ENCODE data around the gene PDP2. TPM values are rescaled to one million over a fixed set of nuclear protein-coding genes. Genes with fewer than 3 reads are reported as not detected.

The PDP2 gene
- total and polyA plus RNA-seq, 9 donors: 1.9 to 2.7 (median 2.3) TPM

DNA sequence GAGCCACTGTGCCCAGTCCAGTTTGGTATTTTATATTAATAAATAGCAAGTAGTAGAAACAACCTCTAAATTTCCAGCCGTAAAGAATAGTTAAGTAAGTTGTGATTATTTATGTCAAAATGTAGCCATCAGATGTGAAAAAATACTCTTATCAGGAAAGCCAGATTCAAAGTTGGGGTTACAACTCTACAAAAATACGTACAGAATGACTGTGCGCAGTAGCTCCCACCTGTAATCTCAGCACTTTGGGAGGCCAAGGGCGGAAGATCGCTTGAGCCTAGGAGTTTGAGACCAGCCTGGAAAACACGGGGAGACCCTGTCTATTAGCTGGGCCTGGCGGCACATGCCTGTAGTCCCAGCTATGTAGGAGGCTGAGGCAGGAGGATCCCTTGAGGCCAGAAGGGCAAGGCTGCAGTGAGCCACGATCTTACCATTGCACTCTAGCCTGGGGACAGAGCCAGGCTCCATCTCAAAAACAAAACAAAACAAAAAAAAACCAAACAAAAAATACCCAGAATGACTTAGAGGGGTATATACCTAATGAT lies 1.7 kb downstream of the PDP2 start:
- Histone ChIP-seq H3K4me3 (ENCODE audit: low read length) (no peak overlapping the region), H3K27ac (ENCODE audit: low read length) (no peak overlapping the region), H3K9me3 (replicated peaks; ENCODE audit: control insufficient read depth, low read depth, low read length) (no peaks in the 10 kb centered on the region), H3K36me3 (ENCODE audit: control insufficient read depth, insufficient read depth, low read length) (peaks cover 19% of the 10 kb centered on the region), H3K27me3 (ENCODE audit: control insufficient read depth, insufficient read depth, low read length) (peaks cover 21% of the 10 kb centered on the region), H3K4me1 (ENCODE audit: control insufficient read depth, insufficient read depth, low read length) (peaks cover 13% of the 10 kb centered on the region)
- DNase-seq: no peak
- 100% methylated on average over 4 of the region's 8 CpGs for WGBS (ENCODE audit: insufficient coverage)

DNA sequence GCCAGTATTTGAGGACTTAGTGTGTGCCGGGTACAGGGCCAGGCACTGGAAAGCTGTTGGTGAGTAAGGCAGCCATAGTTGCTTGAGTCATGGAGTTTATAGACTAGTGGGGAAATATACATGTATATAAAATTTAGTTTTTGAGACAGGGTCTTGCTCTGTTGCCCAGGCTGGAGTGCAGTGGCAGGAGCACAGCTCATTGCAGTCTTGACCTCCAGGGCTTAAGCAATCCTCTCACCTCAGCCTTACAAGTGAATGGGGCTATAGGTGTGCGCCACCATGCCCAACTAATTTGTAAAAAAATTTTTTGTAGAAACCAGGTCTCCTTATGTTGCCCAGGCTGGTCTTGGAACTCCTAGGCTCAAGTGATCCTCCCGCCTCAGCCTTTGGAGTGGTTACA lies 2.4 kb downstream of the PDP2 start:
- Histone ChIP-seq H3K4me1 (ENCODE audit: control insufficient read depth, insufficient read depth, low read length) (peaks cover 13% of the 10 kb centered on the region), H3K9me3 (replicated peaks; ENCODE audit: control insufficient read depth, low read depth, low read length) (no peaks in the 10 kb centered on the region), H3K27me3 (ENCODE audit: control insufficient read depth, insufficient read depth, low read length) (peaks cover 21% of the 10 kb centered on the region), H3K4me3 (ENCODE audit: low read length) (no peak overlapping the region), H3K36me3 (ENCODE audit: control insufficient read depth, insufficient read depth, low read length) (peaks cover 19% of the 10 kb centered on the region), H3K27ac (ENCODE audit: low read length) (no peak overlapping the region)
- DNase-seq: no peak
- 100% methylated on average over 1 of the region's 3 CpGs for WGBS (ENCODE audit: insufficient coverage)

DNA sequence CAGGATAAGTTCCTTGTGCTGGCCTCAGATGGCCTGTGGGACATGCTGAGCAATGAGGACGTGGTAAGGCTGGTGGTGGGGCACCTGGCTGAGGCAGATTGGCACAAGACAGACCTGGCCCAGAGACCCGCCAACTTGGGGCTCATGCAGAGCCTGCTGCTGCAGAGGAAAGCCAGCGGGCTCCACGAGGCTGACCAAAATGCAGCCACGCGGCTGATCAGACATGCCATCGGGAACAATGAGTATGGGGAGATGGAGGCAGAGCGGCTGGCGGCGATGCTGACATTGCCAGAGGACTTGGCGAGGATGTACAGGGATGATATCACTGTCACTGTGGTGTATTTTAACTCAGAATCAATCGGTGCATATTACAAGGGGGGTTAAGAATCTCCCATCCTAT lies 5.2 kb downstream of the PDP2 start:
- peaks cover 6% of the 10 kb centered on the region for H3K4me1 ChIP-seq (ENCODE audit: control insufficient read depth, insufficient read depth, low read length)
- H3K27me3 ChIP-seq (ENCODE audit: control insufficient read depth, insufficient read depth, low read length): peaks cover 5% of the 10 kb centered on the region
- H3K36me3 ChIP-seq (ENCODE audit: control insufficient read depth, insufficient read depth, low read length): peaks cover 19% of the 10 kb centered on the region
- H3K9me3 ChIP-seq (replicated peaks; ENCODE audit: control insufficient read depth, low read depth, low read length): no peaks in the 10 kb centered on the region
- H3K4me3 ChIP-seq (ENCODE audit: low read length): no peak overlapping the region
- no peak for DNase-seq
- WGBS (ENCODE audit: insufficient coverage): 92% methylated on average over 7 of the region's 12 CpGs
- no peak overlapping the region for H3K27ac ChIP-seq (ENCODE audit: low read length)

DNA sequence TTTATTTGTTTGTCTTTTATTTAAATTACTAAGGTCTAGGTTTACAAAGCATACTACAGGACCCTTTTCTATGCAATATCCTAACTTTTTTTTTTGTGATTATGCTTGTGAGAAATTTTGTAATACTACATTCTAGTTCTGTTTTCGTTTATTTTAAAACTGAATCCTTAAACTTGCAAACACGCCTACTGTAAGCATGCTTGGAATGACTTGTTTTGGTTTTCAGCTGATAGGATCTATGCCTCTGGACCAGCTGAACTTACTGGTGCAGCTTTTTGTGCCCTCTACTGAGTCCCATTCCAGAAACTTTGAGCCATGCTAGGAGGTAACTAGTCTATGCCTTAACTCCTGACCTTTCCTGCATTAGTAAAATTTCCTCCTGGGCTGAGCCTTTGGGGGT lies 6.0 kb downstream of the PDP2 start:
- WGBS (ENCODE audit: insufficient coverage): no CpG with 5 or more reads among the region's 2 CpGs
- H3K4me1 ChIP-seq (ENCODE audit: control insufficient read depth, insufficient read depth, low read length): no peaks in the 10 kb centered on the region
- no peak overlapping the region for H3K4me3 ChIP-seq (ENCODE audit: low read length)
- no peaks in the 10 kb centered on the region for H3K27me3 ChIP-seq (ENCODE audit: control insufficient read depth, insufficient read depth, low read length)
- H3K9me3 ChIP-seq (replicated peaks; ENCODE audit: control insufficient read depth, low read depth, low read length): no peaks in the 10 kb centered on the region
- H3K27ac ChIP-seq (ENCODE audit: low read length): no peak overlapping the region
- H3K36me3 ChIP-seq (ENCODE audit: control insufficient read depth, insufficient read depth, low read length): peaks cover 19% of the 10 kb centered on the region
- no peak for DNase-seq

DNA sequence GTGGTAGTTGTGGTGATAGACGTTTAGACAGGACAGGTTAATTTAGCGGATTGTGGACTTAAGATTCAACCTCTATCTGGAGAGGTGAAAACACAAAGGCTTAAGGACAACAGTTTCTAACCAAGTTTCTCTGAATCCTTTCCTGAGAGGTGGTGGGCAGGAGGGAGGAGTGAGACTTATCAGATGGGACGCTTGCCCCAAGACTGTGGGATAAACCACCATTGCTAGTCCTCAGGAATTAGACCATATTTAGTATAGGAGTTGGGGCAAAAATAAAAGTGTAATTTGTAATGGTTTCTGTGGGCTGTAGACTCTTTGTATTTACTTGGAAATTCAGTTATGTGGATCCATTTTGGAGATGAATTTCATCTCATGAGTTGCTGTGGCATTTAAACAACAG lies 6.6 kb downstream of the PDP2 start:
- Histone ChIP-seq H3K4me1 (ENCODE audit: control insufficient read depth, insufficient read depth, low read length) (no peaks in the 10 kb centered on the region), H3K36me3 (ENCODE audit: control insufficient read depth, insufficient read depth, low read length) (peaks cover 19% of the 10 kb centered on the region), H3K4me3 (ENCODE audit: low read length) (no peak overlapping the region), H3K27me3 (ENCODE audit: control insufficient read depth, insufficient read depth, low read length) (no peaks in the 10 kb centered on the region), H3K9me3 (replicated peaks; ENCODE audit: control insufficient read depth, low read depth, low read length) (no peaks in the 10 kb centered on the region), H3K27ac (ENCODE audit: low read length) (no peak overlapping the region)
- 95% methylated on average over 3 of the region's 3 CpGs for WGBS (ENCODE audit: insufficient coverage)
- no peak for DNase-seq

DNA sequence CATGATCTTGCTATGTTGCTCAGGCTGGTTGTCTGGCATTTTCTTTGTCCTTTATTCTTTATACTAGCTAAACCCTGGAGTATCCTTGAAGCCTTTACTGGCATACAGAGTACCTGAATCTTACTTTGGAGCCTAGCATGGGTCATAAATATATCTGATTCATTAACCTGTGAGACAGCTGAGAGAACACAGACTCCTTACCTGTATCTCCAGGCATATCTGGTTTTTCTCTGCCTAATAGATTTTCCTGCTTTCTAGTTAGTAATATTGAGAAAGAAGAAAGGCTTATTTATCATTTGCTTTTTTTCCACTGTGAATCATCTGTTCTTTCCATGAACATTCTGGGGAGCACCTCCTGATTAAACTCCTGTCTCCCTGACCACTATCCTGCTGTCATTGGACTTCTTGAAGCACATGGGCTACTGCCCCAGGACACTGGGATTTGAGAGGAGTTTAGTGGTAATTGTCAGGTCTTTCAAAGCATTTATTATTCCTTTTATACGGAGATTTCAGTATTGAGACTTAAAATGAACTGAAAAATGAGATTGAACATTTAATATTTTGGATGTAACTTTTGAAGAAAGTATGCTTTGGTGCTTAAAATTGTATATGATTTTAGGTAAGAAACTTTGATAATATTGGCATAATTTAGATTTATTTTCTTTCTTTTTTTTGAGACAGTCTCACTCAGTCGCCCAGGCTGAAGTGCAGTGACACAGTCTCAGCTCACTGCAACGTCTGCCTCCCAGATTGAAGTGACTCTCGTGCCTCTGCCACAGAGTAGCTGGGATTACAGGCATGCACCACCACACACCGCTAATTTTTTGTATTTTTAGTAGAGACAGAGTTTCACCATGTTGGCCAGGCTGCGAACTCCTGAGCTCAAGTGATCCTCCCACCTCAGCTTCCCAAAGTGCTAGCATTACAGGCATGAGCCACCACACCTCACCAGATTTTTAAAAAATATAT lies 8.6 kb downstream of the PDP2 start:
- H3K4me1 ChIP-seq (ENCODE audit: control insufficient read depth, insufficient read depth, low read length): no peaks in the 10 kb centered on the region
- H3K27me3 ChIP-seq (ENCODE audit: control insufficient read depth, insufficient read depth, low read length): no peaks in the 10 kb centered on the region
- no peaks in the 10 kb centered on the region for H3K9me3 ChIP-seq (replicated peaks; ENCODE audit: control insufficient read depth, low read depth, low read length)
- 92% methylated on average over 2 of the region's 6 CpGs for WGBS (ENCODE audit: insufficient coverage)
- no peak for DNase-seq
- H3K36me3 ChIP-seq (ENCODE audit: control insufficient read depth, insufficient read depth, low read length): peaks cover 19% of the 10 kb centered on the region
- no peak overlapping the region for H3K27ac ChIP-seq (ENCODE audit: low read length)
- no peak overlapping the region for H3K4me3 ChIP-seq (ENCODE audit: low read length)

DNA sequence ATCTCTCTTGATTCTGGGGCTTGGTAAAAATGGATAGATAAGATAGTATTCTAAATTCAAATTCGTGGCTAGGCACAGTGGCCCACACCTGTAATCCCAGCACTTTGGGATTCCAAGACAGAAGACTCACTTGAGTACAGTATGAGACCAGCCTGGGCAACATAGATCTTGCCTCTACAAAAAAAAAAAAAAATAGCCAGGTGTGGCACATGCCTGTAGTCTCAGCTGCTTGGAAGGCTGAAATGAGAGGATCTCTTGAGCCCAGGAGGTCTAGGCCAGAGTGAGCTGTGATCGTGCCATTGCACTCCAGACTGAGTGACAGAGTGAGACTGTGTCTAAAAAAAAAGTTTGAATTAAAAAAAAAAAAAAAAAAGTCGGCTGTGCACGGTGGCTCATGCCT lies 9.3 kb downstream of the PDP2 start:
- no peak overlapping the region for H3K4me3 ChIP-seq (ENCODE audit: low read length)
- no peaks in the 10 kb centered on the region for H3K27me3 ChIP-seq (ENCODE audit: control insufficient read depth, insufficient read depth, low read length)
- DNase-seq: no peak
- whole genome bisulfite sequencing (ENCODE audit: insufficient coverage): no CpG with 5 or more reads among the region's 4 CpGs
- peaks cover 14% of the 10 kb centered on the region for H3K36me3 ChIP-seq (ENCODE audit: control insufficient read depth, insufficient read depth, low read length)
- H3K27ac ChIP-seq (ENCODE audit: low read length): no peak overlapping the region
- H3K9me3 ChIP-seq (replicated peaks; ENCODE audit: control insufficient read depth, low read depth, low read length): no peaks in the 10 kb centered on the region
- H3K4me1 ChIP-seq (ENCODE audit: control insufficient read depth, insufficient read depth, low read length): no peaks in the 10 kb centered on the region

DNA sequence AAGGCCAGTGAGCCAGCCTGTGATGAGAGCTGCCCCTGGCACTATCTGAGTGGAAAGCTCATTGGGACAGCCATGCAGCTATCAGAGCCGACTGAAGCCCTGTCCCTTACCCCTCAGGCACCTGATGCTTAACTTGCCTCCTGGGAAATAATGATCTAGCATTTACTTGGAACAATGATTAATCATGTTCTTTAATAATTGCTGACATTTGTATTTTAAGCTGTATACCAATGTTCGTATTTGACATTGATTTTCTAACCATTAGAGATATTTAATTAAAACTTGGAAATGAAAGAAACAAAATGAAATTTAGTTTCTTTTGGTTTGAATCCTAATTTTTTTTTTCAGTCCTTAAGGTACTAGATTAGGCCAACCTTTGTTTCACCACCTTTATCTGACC lies 10.5 kb downstream of the PDP2 start:
- Histone ChIP-seq H3K9me3 (replicated peaks; ENCODE audit: control insufficient read depth, low read depth, low read length) (no peaks in the 10 kb centered on the region), H3K27me3 (ENCODE audit: control insufficient read depth, insufficient read depth, low read length) (no peaks in the 10 kb centered on the region), H3K4me1 (ENCODE audit: control insufficient read depth, insufficient read depth, low read length) (peaks cover 4% of the 10 kb centered on the region), H3K36me3 (ENCODE audit: control insufficient read depth, insufficient read depth, low read length) (peaks cover 3% of the 10 kb centered on the region), H3K4me3 (ENCODE audit: low read length) (no peak overlapping the region), H3K27ac (ENCODE audit: low read length) (no peak overlapping the region)
- WGBS (ENCODE audit: insufficient coverage): no CpG with 5 or more reads among the region's 2 CpGs
- DNase-seq: no peak

DNA sequence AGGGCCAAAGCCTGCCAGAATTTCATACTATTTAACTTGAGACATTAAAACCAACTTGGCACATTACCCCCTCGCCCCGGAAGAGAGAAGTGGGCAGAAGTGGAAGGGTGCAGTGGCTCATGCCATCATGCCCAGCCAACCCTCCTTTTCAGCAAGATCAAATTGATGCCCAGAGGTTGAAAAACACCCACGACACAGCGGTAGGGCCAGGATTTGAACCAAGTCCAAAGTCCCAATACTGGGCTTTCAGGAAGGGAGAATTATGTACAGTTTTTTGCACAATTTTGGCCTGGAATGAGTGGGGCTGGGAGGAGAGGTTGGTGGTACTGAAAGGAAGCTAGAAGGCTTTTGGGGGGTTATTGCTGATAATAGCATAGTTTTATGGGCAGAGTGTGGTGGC lies 11.0 kb downstream of the PDP2 start:
- Histone ChIP-seq H3K4me1 (ENCODE audit: control insufficient read depth, insufficient read depth, low read length) (peaks cover 4% of the 10 kb centered on the region), H3K36me3 (ENCODE audit: control insufficient read depth, insufficient read depth, low read length) (peaks cover 3% of the 10 kb centered on the region), H3K27me3 (ENCODE audit: control insufficient read depth, insufficient read depth, low read length) (no peaks in the 10 kb centered on the region), H3K4me3 (ENCODE audit: low read length) (no peak overlapping the region), H3K9me3 (replicated peaks; ENCODE audit: control insufficient read depth, low read depth, low read length) (no peaks in the 10 kb centered on the region), H3K27ac (ENCODE audit: low read length) (no peak overlapping the region)
- WGBS (ENCODE audit: insufficient coverage): 94% methylated on average over 2 of the region's 4 CpGs
- no peak for DNase-seq

DNA sequence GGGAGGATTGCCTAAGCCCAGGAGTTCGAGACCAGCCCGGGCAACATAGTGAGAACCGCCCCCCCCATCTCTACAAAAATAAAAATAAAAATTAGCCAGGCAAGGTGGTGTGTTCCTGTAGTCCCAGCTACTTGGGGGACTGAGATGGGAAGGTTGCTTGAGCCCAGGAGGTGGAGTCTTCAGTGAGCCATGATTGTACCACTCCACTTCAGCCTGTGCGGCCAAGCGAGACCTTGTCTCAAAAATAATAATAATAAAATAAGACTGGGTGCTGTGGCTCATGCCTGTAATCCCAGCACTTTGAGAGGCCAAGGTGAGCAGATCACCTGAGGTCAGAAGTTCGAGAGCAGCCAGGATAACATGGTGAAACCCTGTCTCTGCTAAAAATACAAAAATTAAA lies 11.5 kb downstream of the PDP2 start:
- Histone ChIP-seq H3K4me1 (ENCODE audit: control insufficient read depth, insufficient read depth, low read length) (peaks cover 4% of the 10 kb centered on the region), H3K27ac (ENCODE audit: low read length) (no peak overlapping the region), H3K9me3 (replicated peaks; ENCODE audit: control insufficient read depth, low read depth, low read length) (no peaks in the 10 kb centered on the region), H3K4me3 (ENCODE audit: low read length) (no peak overlapping the region), H3K36me3 (ENCODE audit: control insufficient read depth, insufficient read depth, low read length) (no peaks in the 10 kb centered on the region), H3K27me3 (ENCODE audit: control insufficient read depth, insufficient read depth, low read length) (no peaks in the 10 kb centered on the region)
- no peak for DNase-seq
- WGBS (ENCODE audit: insufficient coverage): no CpG with 5 or more reads among the region's 6 CpGs

All from muscle of leg (tissue), 11 donors.